Neural cell (in vitro differentiated cells): ENCODE results near the gene GBP3.

Experiments used
- CTCF ChIP-seq: fragments of 450-650 bp; IDR thresholded peaks from 2 replicates; pipeline ENCODE4 v1.5.1; 2014; ENCODE audit warnings: antibody characterized with exemption, mild to moderate bottlenecking, moderate library complexity; ENCODE audit not compliant: poor library complexity, severe bottlenecking
- EP300 ChIP-seq: fragments of 450-650 bp; conservative IDR thresholded peaks from 2 replicates; pipeline ENCODE4 v1.6.1; 2014; ENCODE audit warnings: antibody characterized with exemption, mild to moderate bottlenecking, moderate library complexity; ENCODE audit not compliant: poor library complexity, severe bottlenecking
- POLR2AphosphoS5 ChIP-seq: IDR thresholded peaks from 2 replicates; pipeline ENCODE4 v1.6.1; 2012
- RAD21 ChIP-seq: fragments of 450-650 bp; conservative IDR thresholded peaks from 2 replicates; pipeline ENCODE4 v1.6.1; 2014; ENCODE audit warnings: antibody characterized with exemption, mild to moderate bottlenecking, moderate library complexity
- REST ChIP-seq: IDR thresholded peaks from 2 replicates; pipeline ENCODE4 v1.6.1; 2012; ENCODE audit warnings: borderline replicate concordance
- TAF1 ChIP-seq: IDR thresholded peaks from 2 replicates; pipeline ENCODE4 v1.6.1; 2012; ENCODE audit warnings: low read depth

GRCh38 chr1:89060091-89060490 lies 37.4 kb upstream of the GBP3 start:
- no peak for TF ChIP-seq CTCF
- TF ChIP-seq POLR2AphosphoS5, result no peak
- no peak for TF ChIP-seq EP300
- TF ChIP-seq REST, result no peak
- TF ChIP-seq RAD21, result no peak
- TF ChIP-seq TAF1, result no peak
